ENCODE results near the gene KIDINS220. TPM values are rescaled to one million over a fixed set of nuclear protein-coding genes. Genes with fewer than 3 reads are reported as not detected.

KIDINS220 gene
- total and polyA plus RNA-seq, 2 of the 13 experiments (the other 11 are each of a cell fraction or from before 2014, with no cell fraction given) = 25.2 to 32.3 TPM

- Histone ChIP-seq H3K4me3 (replicated peaks in 1 of 3; ENCODE audit: insufficient read depth in 1 of 3, low read depth in 2 of 3, low read length in 3 of 3) (no peak overlapping the region), H3K79me2 (ENCODE audit: insufficient read depth, low read length) (no peaks in the 10 kb centered on the region), H3K27ac (ENCODE audit: extremely low read length, insufficient read depth, low read length) (no peak overlapping the region), H3K36me3 (replicated peaks in 1 of 2; ENCODE audit: control insufficient read depth in 1 of 2, insufficient read depth in 2 of 2, low read length in 2 of 2) (no peaks in the 10 kb centered on the region), H3K4me1 (ENCODE audit: insufficient read depth, low read length) (no peaks in the 10 kb centered on the region), H3K9ac (ENCODE audit: insufficient read depth, low read depth, low read length) (no peak overlapping the region), H3K4me2 (ENCODE audit: low read depth, low read length) (no peak overlapping the region), H4K20me1 (ENCODE audit: insufficient read depth, low read length) (no peaks in the 10 kb centered on the region), H3K9me3 (ENCODE audit: low read length) (no peaks in the 10 kb centered on the region), H2AFZ (ENCODE audit: low read length) (no peak overlapping the region), H3K27me3 (ENCODE audit: control insufficient read depth in 1 of 2, insufficient read depth in 2 of 2, low read length in 2 of 2) (peaks cover 0 to 19% of the 10 kb centered on the region in 2 experiments; a peak in 2 of 5 replicates)
- no TSS peak for BruUV-seq (replicated peaks)
- 35% methylated on average over 3 of the region's 3 CpGs for WGBS (ENCODE audit: low lambda C conversion rate)
- ChIA-PET POLR2A (no interaction called here), CTCF (ENCODE audit: low intra/inter-chr PET ratio, low total read pairs) (no interaction called here)
- intact Hi-C loops (cut with micrococcal nuclease; ENCODE audit: unreplicated experiment) = no loop called here
- DNase-seq (ENCODE audit: low spot score) (no peak), FAIRE-seq (no peak), ATAC-seq (no peak)
- TF ChIP-seq ZNF629 (CRISPR knock-in tag; conservative IDR thresholded peaks at IDR 0.05) (no peak), ISX (CRISPR knock-in tag; conservative IDR thresholded peaks at IDR 0.05) (no peak), BRF2 (CRISPR knock-in tag; IDR thresholded peaks at IDR 0.05) (no peak), ZMAT3 (CRISPR knock-in tag; conservative IDR thresholded peaks at IDR 0.05) (no peak), NR3C1 (CRISPR knock-in tag; IDR thresholded peaks at IDR 0.05) (no peak), FOXA3 (CRISPR knock-in tag; IDR thresholded peaks at IDR 0.05) (no peak), ELF3 (CRISPR knock-in tag; IDR thresholded peaks at IDR 0.05) (no peak), DBP (CRISPR knock-in tag; IDR thresholded peaks at IDR 0.05; ENCODE audit: not compliant biosample characterization) (no peak), EZH2 (conservative IDR thresholded peaks at IDR 0.05; ENCODE audit: low read depth, low read length) (no peak), ZSCAN22 (CRISPR knock-in tag; IDR thresholded peaks at IDR 0.05) (no peak), ZNF460 (CRISPR knock-in tag; IDR thresholded peaks at IDR 0.05; ENCODE audit: borderline replicate concordance) (no peak), RORA (CRISPR knock-in tag; IDR thresholded peaks at IDR 0.05) (no peak), EED (CRISPR knock-in tag; IDR thresholded peaks at IDR 0.05) (no peak), NR2F1 (CRISPR knock-in tag; IDR thresholded peaks at IDR 0.05) (no peak)
- in situ Hi-C loops (cut with HindIII; ENCODE audit: extremely low pct_ligation_motif_present, low pct_unique_long_range_greater_than_20kb) = no loop called here
These were observed 17.6 kb upstream of the KIDINS220 start for GRCh38 chr2:8855010-8855409.

All from HepG2 (cell line).